K562 (cell line): ENCODE data around the gene ATP9B. TPM values are rescaled to one million over a fixed set of nuclear protein-coding genes. Genes with fewer than 3 reads are reported as not detected.

ENCODE experiments used
- ATAC-seq: fragments of 200-7000 bp; cut with Tn5 transposase; 3 replicates; pipeline ENCODE4 v1.9.1; 2020; ENCODE audit warnings: moderate library complexity
- BruUV-seq: library from RNA; stranded (reverse); fragments of 400-500 nt; replicated peaks from 2 replicates; lab custom pipeline; 2021; lab: Mats Ljungman, UMichigan
- CTCF ChIA-PET: fragments of 300-600 bp; formaldehyde crosslinking; extraction: SDS; loops from one replicate; lab custom pipeline; 2021; ENCODE audit warnings: low intra/inter-chr PET ratio; lab: Yijun Ruan, JAX
- POLR2A ChIA-PET: fragments of 300-600, 350-650 bp; sonication (Branson Sonifier 250); formaldehyde crosslinking; extraction: SDS; loops from one replicate; lab custom pipeline; 2021; ENCODE audit warnings: antibody characterized with exemption, inconsistent platforms; lab: Yijun Ruan, JAX
- DNase-seq, 4 experiments: peaks; one replicate each; pipeline versions ENCODE4 v3.0.0 to v3.0.0-alpha.2; 2011 to 2018; ENCODE audit warnings: low spot score in 3 of 4, mixed read lengths in 3 of 4; ENCODE audit errors: extremely low read depth in 1 of 4
- FAIRE-seq: peaks from 2 replicates; lab custom pipeline; 2011; peaks lifted over from hg19 to GRCh38; lab: Jason Lieb, UNC
- H2AFZ ChIP-seq: 2 replicates; pipeline ENCODE4 v1.6.0; 2011; ENCODE audit warnings: low read depth, low read length, control low read depth, inconsistent platforms
- H3K27ac ChIP-seq: fragments of 200-600 bp; 3 replicates; pipeline ENCODE4 v1.8.0; 2011; ENCODE audit warnings: low read depth, mild to moderate bottlenecking, control low read depth, inconsistent platforms, low read length, moderate library complexity, mixed read lengths; ENCODE audit errors: extremely low read depth
- H3K27me3 ChIP-seq, 2 experiments: fragments of 300-600 bp in 1 of 2; 2 replicates in 1 of 2; 3 replicates in 1 of 2; pipeline versions ENCODE4 v1.6.0 to v1.8.0; 2011; ENCODE audit warnings: inconsistent platforms in 2 of 2, low read length in 2 of 2, mild to moderate bottlenecking in 1 of 2, mixed read lengths in 1 of 2, moderate library complexity in 1 of 2; ENCODE audit not compliant: control insufficient read depth in 2 of 2, insufficient read depth in 2 of 2
- H3K36me3 ChIP-seq: fragments of 300-600 bp; 3 replicates; pipeline ENCODE4 v1.8.0; 2011; ENCODE audit warnings: mild to moderate bottlenecking, low read length, inconsistent platforms; ENCODE audit not compliant: control insufficient read depth, insufficient read depth
- H3K4me1 ChIP-seq, 2 experiments: fragments of 200-600 bp in 1 of 2; replicated peaks in 1 of 2; 2 replicates in 1 of 2; 3 replicates in 1 of 2; pipeline versions ENCODE4 v1.5.1 to v1.8.0; 2011; ENCODE audit warnings: inconsistent platforms in 2 of 2, low read length in 2 of 2, mild to moderate bottlenecking in 1 of 2, mixed read lengths in 1 of 2, moderate library complexity in 1 of 2; ENCODE audit not compliant: control insufficient read depth in 2 of 2, insufficient read depth in 2 of 2
- H3K4me2 ChIP-seq: 2 replicates; pipeline ENCODE4 v1.6.1; 2011; ENCODE audit warnings: low read length, control low read depth, inconsistent platforms, mixed read lengths; ENCODE audit not compliant: insufficient read depth
- H3K4me3 ChIP-seq: fragments of 200-600 bp; sonication (generic), shearing (Covaris generic); 2 replicates; pipeline ENCODE4 v1.5.1; 2016; ENCODE audit warnings: control low read depth, inconsistent platforms
- H3K79me2 ChIP-seq: fragments of 200-600 bp; 3 replicates; pipeline ENCODE4 v1.8.0; 2011; ENCODE audit warnings: low read length, inconsistent platforms; ENCODE audit not compliant: control insufficient read depth, insufficient read depth
- H3K9ac ChIP-seq, 2 experiments: 2 replicates each; pipeline versions ENCODE4 v1.6.0 to v1.6.1; 2011; ENCODE audit warnings: low read depth in 2 of 2, low read length in 2 of 2, control low read depth in 1 of 2, inconsistent platforms in 1 of 2, mild to moderate bottlenecking in 1 of 2, mixed read lengths in 1 of 2; ENCODE audit not compliant: insufficient read depth in 1 of 2
- H3K9me1 ChIP-seq: one replicate; pipeline ENCODE4 v1.6.0; 2011; ENCODE audit warnings: inconsistent platforms, mild to moderate bottlenecking, low read length, moderate library complexity; ENCODE audit not compliant: control insufficient read depth, insufficient read depth
- H3K9me3 ChIP-seq: replicated peaks from 2 replicates; pipeline ENCODE4 v1.5.1; 2011; ENCODE audit warnings: low read depth, low read length, inconsistent platforms; ENCODE audit not compliant: control insufficient read depth, insufficient read depth
- H4K20me1 ChIP-seq: replicated peaks from 2 replicates; pipeline ENCODE4 v1.6.1; 2011; ENCODE audit warnings: low read length, inconsistent platforms, mixed read lengths; ENCODE audit not compliant: control insufficient read depth, insufficient read depth
- L3MBTL2 ChIP-seq: fragments of 450-650 bp; IDR thresholded peaks from 2 replicates; pipeline ENCODE4 v1.6.1; 2016; ENCODE audit warnings: mild to moderate bottlenecking, moderate library complexity
- POLR2G ChIP-seq: fragments of 200-400 bp; formaldehyde crosslinking; IDR thresholded peaks from 2 replicates; pipeline ENCODE4 v1.6.1; 2017; ENCODE audit warnings: low read depth, mild to moderate bottlenecking, antibody characterized with exemption, low read length, moderate library complexity
- RBFOX2 ChIP-seq: fragments of 200-400 bp; formaldehyde crosslinking; IDR thresholded peaks from 2 replicates; pipeline ENCODE4 v1.6.1; 2017; ENCODE audit warnings: low read depth, mild to moderate bottlenecking, low read length, moderate library complexity
- RUNX1 ChIP-seq: sonication (generic); IDR thresholded peaks from 2 replicates; pipeline ENCODE4 v1.6.1; 2016; ENCODE audit warnings: antibody characterized with exemption, low read depth
- TEAD1 ChIP-seq, 2 experiments: fragments of 450-650 bp in 1 of 2; sonication (generic) in 1 of 2; formaldehyde crosslinking; IDR thresholded peaks; 2 replicates each; pipeline versions ENCODE4 v1.4.0 to v1.8.0; 2020 to 2022; ENCODE audit warnings: mild to moderate bottlenecking in 2 of 2, missing genetic modification reagents in 1 of 2
- TGIF2 ChIP-seq: sonication (generic); formaldehyde crosslinking; IDR thresholded peaks from 2 replicates; pipeline ENCODE4 v1.8.1; 2022; ENCODE audit warnings: mild to moderate bottlenecking, missing genetic modification reagents, moderate library complexity
- WGBS: fragments of 100-300 bp; shearing (Covaris generic); methylation state at CpG from one replicate; pipeline ENCODE4 v1.1.6; 2016; ENCODE audit warnings: low coverage, mixed read lengths; ENCODE audit not compliant: insufficient coverage; ENCODE audit errors: missing lambda C conversion rate; 5-methylcytosine and 5-hydroxymethylcytosine counted together
- in situ Hi-C: fragments of 300-500 bp; cut with MboI; formaldehyde crosslinking; loops from 4 replicates; pipeline ENCODE4 v1.15.0; 2018; ENCODE audit warnings: inconsistent platforms, mixed read lengths
- intact Hi-C: fragments of 100-400 bp; cut with micrococcal nuclease; formaldehyde crosslinking; loops from 2 replicates; pipeline ENCODE4 v1.14.2; 2022
- polyA plus RNA-seq, 8 experiments: library from polyadenylated mRNA; depleted of rRNA in 4 of 8; stranded (reverse) in 5 of 8; unstranded in 3 of 8; fragments of >200 nt; fragmentation: Nextera tagmentation in 2 of 8; fragmentation: Illumina TruSeq in 1 of 8; extraction: Ambion mirVana in 2 of 8; extraction: Trizol in 1 of 8; gene quantifications; 2 replicates each; pipeline versions ENCODE4 v1.2.1 to v1.2.3, GENCODE V29; 2011 to 2014; ENCODE audit warnings: inconsistent platforms in 1 of 8, missing spikeins in 1 of 8
- total RNA-seq, 7 experiments: library from RNA; depleted of rRNA in 6 of 7; stranded (reverse); fragments of >200 nt in 6 of 7; fragmentation: Illumina TruSeq in 2 of 7; extraction: Trizol in 2 of 7; gene quantifications; 2 replicates each; pipeline versions ENCODE4 v1.2.1 to v1.2.3, GENCODE V29; 2011 to 2021; ENCODE audit warnings: low replicate concordance in 1 of 7
- TF ChIP-seq, protein P1 (sequence below): fragments of 450-650 bp; IDR thresholded peaks from 2 replicates; pipeline ENCODE4 v1.6.1; 2016; ENCODE audit warnings: mild to moderate bottlenecking, moderate library complexity

The ATP9B gene
- total and polyA plus RNA-seq, 9 of the 15 experiments (the other 6 are each of a cell fraction or from before 2014, with no cell fraction given): 0.66 to 13.2 (median 7.9) TPM

DNA sequence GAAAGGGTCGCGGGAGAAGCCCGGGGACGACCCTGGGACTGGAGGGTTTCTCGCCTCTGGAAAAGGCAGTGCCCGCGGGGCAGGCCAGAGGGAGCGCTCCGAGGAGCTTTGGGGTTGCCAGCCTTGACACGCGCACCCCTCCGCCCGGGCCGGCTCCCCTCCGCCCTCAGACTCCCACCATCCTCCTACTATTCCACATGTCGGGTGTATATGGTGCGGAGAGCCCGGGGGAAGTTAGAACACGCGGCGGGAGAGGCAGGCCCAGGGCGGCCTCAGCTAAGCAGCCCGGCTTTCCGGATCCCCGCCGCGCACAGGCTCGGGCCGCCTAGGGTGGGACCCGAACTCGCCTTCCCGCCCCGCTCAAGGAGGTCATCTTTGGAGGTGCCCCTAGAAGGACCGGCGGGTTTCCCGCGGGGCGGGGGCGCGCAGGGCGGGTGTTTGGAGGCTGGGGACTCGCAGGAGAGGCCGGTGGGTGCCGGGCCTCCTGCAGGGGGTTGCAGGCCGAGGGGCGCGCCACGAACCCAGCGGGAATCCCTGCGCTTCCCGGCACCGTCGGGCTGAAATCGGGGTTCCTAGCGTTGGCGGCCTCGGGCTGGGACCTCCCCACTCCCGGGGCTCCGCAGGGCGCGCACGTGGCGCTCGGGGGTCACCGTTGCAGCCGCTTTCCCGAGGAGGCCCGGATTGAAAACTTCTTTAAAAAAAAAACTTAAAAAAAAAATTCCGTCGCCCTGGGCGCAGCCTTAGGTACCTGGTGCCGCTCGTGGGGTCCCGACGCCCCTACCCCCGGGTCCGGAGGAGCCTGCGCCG lies 330.3 kb downstream of the ATP9B start:
- in situ Hi-C loops: no loop called here
- Histone ChIP-seq H3K27ac (peak overlapping the region; percentile 73), H3K79me2 (peaks cover 16% of the 10 kb centered on the region), H3K4me3 (peak overlapping the region; percentile 59), H4K20me1 (peaks cover 10% of the 10 kb centered on the region; the same call in 1 of the 2 replicates), H3K36me3 (no peaks in the 10 kb centered on the region), H3K9me1 (peaks cover 3% of the 10 kb centered on the region), H3K4me1 (peaks cover 6 to 76% of the 10 kb centered on the region in 2 experiments; a peak in 4 of 5 replicates), H3K9me3 (no peaks in the 10 kb centered on the region), H3K9ac (peak overlapping the region; percentile 38 to 85; a peak in 3 of 4 replicates), H3K4me2 (peak overlapping the region; percentile 46; the same call in 1 of the 2 replicates), H3K27me3 (no peaks in the 10 kb centered on the region), H2AFZ (peak overlapping the region; percentile 44; the same call in 1 of the 2 replicates)
- intact Hi-C loops: loop anchor here (5.0 kb wide), 2 partner anchors 108 to 128 kb away; no protein-coding TSS in a partner anchor
- DNase-seq: peak in 2 of 4 experiments; percentile 21 to 25
- WGBS: 52% methylated on average over 6 of the region's 79 CpGs
- peak; percentile 6 for ATAC-seq
- CTCF ChIA-PET: no interaction called here
- BruUV-seq: TSS peak; percentile 81
- FAIRE-seq: no peak
- POLR2A ChIA-PET: interaction anchor here (0.6 kb wide), 1 partner anchor 604 kb away, joined by 3 read pairs; no protein-coding TSS in a partner anchor
- TF ChIP-seq TEAD1 (CRISPR knock-in tag; IDR thresholded peaks at IDR 0.05) (no peak), RUNX1 (no peak), TGIF2 (CRISPR knock-in tag) (0 out of 2 replicates have a peak, but pooled peaks have one; percentile 14), RBFOX2 (peak; percentile 60), L3MBTL2 (peak; percentile 30; the same call in 1 of the 2 replicates), POLR2G (peak; percentile 68)
- TF ChIP-seq, protein P1, sequence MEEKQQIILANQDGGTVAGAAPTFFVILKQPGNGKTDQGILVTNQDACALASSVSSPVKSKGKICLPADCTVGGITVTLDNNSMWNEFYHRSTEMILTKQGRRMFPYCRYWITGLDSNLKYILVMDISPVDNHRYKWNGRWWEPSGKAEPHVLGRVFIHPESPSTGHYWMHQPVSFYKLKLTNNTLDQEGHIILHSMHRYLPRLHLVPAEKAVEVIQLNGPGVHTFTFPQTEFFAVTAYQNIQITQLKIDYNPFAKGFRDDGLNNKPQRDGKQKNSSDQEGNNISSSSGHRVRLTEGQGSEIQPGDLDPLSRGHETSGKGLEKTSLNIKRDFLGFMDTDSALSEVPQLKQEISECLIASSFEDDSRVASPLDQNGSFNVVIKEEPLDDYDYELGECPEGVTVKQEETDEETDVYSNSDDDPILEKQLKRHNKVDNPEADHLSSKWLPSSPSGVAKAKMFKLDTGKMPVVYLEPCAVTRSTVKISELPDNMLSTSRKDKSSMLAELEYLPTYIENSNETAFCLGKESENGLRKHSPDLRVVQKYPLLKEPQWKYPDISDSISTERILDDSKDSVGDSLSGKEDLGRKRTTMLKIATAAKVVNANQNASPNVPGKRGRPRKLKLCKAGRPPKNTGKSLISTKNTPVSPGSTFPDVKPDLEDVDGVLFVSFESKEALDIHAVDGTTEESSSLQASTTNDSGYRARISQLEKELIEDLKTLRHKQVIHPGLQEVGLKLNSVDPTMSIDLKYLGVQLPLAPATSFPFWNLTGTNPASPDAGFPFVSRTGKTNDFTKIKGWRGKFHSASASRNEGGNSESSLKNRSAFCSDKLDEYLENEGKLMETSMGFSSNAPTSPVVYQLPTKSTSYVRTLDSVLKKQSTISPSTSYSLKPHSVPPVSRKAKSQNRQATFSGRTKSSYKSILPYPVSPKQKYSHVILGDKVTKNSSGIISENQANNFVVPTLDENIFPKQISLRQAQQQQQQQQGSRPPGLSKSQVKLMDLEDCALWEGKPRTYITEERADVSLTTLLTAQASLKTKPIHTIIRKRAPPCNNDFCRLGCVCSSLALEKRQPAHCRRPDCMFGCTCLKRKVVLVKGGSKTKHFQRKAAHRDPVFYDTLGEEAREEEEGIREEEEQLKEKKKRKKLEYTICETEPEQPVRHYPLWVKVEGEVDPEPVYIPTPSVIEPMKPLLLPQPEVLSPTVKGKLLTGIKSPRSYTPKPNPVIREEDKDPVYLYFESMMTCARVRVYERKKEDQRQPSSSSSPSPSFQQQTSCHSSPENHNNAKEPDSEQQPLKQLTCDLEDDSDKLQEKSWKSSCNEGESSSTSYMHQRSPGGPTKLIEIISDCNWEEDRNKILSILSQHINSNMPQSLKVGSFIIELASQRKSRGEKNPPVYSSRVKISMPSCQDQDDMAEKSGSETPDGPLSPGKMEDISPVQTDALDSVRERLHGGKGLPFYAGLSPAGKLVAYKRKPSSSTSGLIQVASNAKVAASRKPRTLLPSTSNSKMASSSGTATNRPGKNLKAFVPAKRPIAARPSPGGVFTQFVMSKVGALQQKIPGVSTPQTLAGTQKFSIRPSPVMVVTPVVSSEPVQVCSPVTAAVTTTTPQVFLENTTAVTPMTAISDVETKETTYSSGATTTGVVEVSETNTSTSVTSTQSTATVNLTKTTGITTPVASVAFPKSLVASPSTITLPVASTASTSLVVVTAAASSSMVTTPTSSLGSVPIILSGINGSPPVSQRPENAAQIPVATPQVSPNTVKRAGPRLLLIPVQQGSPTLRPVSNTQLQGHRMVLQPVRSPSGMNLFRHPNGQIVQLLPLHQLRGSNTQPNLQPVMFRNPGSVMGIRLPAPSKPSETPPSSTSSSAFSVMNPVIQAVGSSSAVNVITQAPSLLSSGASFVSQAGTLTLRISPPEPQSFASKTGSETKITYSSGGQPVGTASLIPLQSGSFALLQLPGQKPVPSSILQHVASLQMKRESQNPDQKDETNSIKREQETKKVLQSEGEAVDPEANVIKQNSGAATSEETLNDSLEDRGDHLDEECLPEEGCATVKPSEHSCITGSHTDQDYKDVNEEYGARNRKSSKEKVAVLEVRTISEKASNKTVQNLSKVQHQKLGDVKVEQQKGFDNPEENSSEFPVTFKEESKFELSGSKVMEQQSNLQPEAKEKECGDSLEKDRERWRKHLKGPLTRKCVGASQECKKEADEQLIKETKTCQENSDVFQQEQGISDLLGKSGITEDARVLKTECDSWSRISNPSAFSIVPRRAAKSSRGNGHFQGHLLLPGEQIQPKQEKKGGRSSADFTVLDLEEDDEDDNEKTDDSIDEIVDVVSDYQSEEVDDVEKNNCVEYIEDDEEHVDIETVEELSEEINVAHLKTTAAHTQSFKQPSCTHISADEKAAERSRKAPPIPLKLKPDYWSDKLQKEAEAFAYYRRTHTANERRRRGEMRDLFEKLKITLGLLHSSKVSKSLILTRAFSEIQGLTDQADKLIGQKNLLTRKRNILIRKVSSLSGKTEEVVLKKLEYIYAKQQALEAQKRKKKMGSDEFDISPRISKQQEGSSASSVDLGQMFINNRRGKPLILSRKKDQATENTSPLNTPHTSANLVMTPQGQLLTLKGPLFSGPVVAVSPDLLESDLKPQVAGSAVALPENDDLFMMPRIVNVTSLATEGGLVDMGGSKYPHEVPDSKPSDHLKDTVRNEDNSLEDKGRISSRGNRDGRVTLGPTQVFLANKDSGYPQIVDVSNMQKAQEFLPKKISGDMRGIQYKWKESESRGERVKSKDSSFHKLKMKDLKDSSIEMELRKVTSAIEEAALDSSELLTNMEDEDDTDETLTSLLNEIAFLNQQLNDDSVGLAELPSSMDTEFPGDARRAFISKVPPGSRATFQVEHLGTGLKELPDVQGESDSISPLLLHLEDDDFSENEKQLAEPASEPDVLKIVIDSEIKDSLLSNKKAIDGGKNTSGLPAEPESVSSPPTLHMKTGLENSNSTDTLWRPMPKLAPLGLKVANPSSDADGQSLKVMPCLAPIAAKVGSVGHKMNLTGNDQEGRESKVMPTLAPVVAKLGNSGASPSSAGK: peak; percentile 54; the same call in 1 of the 2 replicates
